Measurements from ENCODE around the gene RSPO4. TPM values are rescaled to one million over a fixed set of nuclear protein-coding genes. Genes with fewer than 3 reads are reported as not detected.

The RSPO4 gene
- total RNA-seq, 6 donors from 2014 or later: 0.49 to 11.2 (median 4.4) TPM

DNA sequence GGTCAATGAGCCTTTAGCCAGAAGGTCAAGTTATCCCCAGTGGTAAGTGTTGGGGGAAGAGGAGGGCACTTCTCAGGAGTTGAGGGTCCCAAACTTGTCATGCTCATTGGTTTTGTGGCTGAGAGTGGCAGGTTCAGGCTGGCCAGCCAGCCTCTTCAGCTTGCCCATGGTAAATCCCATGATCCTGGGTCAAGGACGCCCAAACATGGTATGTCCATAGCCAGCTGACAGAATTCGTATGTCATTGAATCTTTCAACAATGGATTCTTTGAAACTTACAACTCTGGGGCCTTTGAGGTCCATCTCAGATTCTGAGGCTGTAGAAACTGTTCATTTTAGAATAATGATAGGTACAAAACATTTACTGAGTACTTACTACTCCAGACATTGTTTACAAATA lies 36.1 kb upstream of the RSPO4 start:
- ATAC-seq (ENCODE audit: low FRiP score in 2 of 2): no peak
- no peak overlapping the region for H3K27ac ChIP-seq
- H3K9me3 ChIP-seq: no peaks in the 10 kb centered on the region
- H3K4me1 ChIP-seq: no peaks in the 10 kb centered on the region
- 68 to 88% methylated on average over 2 of the region's 2 CpGs for WGBS, 2 donors
- H3K36me3 ChIP-seq: no peaks in the 10 kb centered on the region
- no peak overlapping the region for H3K4me3 ChIP-seq
- no peaks in the 10 kb centered on the region for H3K27me3 ChIP-seq
- DNase-seq: no peak
- TF ChIP-seq POLR2A (IDR thresholded peaks at IDR 0.05) (no peak), EP300 (IDR thresholded peaks at IDR 0.05) (no peak), POLR2AphosphoS5 (IDR thresholded peaks at IDR 0.05) (no peak)
- TF ChIP-seq, protein P1, sequence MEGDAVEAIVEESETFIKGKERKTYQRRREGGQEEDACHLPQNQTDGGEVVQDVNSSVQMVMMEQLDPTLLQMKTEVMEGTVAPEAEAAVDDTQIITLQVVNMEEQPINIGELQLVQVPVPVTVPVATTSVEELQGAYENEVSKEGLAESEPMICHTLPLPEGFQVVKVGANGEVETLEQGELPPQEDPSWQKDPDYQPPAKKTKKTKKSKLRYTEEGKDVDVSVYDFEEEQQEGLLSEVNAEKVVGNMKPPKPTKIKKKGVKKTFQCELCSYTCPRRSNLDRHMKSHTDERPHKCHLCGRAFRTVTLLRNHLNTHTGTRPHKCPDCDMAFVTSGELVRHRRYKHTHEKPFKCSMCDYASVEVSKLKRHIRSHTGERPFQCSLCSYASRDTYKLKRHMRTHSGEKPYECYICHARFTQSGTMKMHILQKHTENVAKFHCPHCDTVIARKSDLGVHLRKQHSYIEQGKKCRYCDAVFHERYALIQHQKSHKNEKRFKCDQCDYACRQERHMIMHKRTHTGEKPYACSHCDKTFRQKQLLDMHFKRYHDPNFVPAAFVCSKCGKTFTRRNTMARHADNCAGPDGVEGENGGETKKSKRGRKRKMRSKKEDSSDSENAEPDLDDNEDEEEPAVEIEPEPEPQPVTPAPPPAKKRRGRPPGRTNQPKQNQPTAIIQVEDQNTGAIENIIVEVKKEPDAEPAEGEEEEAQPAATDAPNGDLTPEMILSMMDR (IDR thresholded peaks at IDR 0.05): no peak

DNA sequence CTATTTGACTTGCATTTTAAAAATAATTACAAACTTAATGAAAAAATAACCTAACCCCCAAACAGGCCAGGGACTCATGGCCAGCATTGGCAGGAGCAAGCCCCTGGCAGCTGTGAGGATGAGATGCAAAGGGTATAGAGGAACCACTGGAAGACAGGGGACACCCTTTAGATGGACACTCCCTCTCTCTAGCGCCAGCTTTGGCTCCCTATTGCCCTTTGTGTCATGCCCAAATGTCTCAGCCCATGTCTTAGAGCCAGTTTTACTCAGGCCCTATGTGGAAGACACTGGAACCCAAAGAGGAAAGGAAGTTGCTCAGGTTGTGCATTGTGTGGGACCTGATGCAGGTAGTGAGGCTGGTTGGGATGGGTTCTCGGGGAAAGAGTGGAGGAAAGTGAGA lies 34.9 kb upstream of the RSPO4 start:
- TF ChIP-seq EP300 (IDR thresholded peaks at IDR 0.05): no peak
- TF ChIP-seq, protein P1 (IDR thresholded peaks at IDR 0.05): no peak
- no peak for TF ChIP-seq POLR2AphosphoS5 (IDR thresholded peaks at IDR 0.05)
- Histone ChIP-seq H3K27ac (no peak overlapping the region), H3K9me3 (no peaks in the 10 kb centered on the region), H3K4me3 (no peak overlapping the region), H3K4me1 (no peaks in the 10 kb centered on the region), H3K36me3 (no peaks in the 10 kb centered on the region), H3K27me3 (no peaks in the 10 kb centered on the region)
- 64 to 83% methylated on average over 2 of the region's 2 CpGs for WGBS, 2 donors
- DNase-seq (no peak), ATAC-seq (ENCODE audit: low FRiP score in 2 of 2) (no peak)

DNA sequence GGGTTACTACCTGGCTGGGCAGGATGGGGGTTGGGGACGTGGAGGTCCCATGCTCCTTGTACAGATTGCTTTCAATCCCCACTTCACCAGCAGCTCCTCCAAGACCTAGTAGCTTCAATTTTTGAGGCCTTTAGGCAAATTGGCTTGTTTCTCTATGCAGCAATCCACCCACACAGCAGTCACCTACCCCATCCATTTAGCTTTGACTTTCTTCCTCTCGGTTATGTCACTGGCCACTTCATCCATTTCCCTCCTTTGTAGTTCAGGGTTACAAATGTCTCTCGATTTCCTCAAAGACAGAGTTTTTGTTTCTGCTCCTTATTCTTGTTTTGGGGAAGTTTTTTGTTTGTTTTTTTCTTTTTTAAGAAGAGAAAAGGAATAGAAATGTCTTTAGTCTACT lies 33.4 kb upstream of the RSPO4 start:
- Histone ChIP-seq H3K4me3 (no peak overlapping the region), H3K36me3 (no peaks in the 10 kb centered on the region), H3K4me1 (no peaks in the 10 kb centered on the region), H3K27me3 (no peaks in the 10 kb centered on the region), H3K27ac (no peak overlapping the region), H3K9me3 (no peaks in the 10 kb centered on the region)
- 43 to 58% methylated on average over 3 of the region's 3 CpGs for WGBS, 2 donors
- no peak for ATAC-seq (ENCODE audit: low FRiP score in 2 of 2)
- TF ChIP-seq, protein P1 (IDR thresholded peaks at IDR 0.05): no peak
- TF ChIP-seq POLR2A (IDR thresholded peaks at IDR 0.05) (no peak), EP300 (IDR thresholded peaks at IDR 0.05) (no peak), POLR2AphosphoS5 (IDR thresholded peaks at IDR 0.05) (no peak)
- no peak for DNase-seq

DNA sequence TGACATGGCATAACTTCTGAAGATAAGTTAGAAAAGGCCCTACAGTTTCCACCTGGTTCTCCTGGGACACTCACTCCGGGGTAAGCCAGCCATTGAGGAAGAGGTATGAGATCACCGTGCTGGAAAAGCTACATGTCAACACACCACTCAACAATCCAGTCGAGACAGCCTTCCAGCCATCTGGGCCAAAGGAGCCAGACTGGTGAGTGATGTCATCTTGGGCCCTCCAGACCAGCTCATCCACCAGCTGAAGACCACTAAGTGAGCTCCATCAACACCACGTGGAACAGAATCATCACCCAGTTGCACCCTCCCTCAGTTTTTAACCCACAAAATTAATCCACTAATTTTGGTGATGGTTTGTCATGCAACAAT lies 32.3 kb upstream of the RSPO4 start:
- TF ChIP-seq POLR2A (IDR thresholded peaks at IDR 0.05): no peak
- TF ChIP-seq POLR2AphosphoS5 (IDR thresholded peaks at IDR 0.05): no peak
- TF ChIP-seq, protein P1 (IDR thresholded peaks at IDR 0.05): no peak
- TF ChIP-seq EP300 (IDR thresholded peaks at IDR 0.05): no peak
- H3K4me3 ChIP-seq: no peak overlapping the region
- 55 to 64% methylated on average over 4 of the region's 4 CpGs for WGBS, 2 donors
- H3K9me3 ChIP-seq: no peaks in the 10 kb centered on the region
- no peaks in the 10 kb centered on the region for H3K27me3 ChIP-seq
- no peak for DNase-seq
- no peak overlapping the region for H3K27ac ChIP-seq
- H3K36me3 ChIP-seq: no peaks in the 10 kb centered on the region
- no peaks in the 10 kb centered on the region for H3K4me1 ChIP-seq
- peak in 1 of 2 donors; percentile 13 for ATAC-seq (ENCODE audit: low FRiP score in 2 of 2)

DNA sequence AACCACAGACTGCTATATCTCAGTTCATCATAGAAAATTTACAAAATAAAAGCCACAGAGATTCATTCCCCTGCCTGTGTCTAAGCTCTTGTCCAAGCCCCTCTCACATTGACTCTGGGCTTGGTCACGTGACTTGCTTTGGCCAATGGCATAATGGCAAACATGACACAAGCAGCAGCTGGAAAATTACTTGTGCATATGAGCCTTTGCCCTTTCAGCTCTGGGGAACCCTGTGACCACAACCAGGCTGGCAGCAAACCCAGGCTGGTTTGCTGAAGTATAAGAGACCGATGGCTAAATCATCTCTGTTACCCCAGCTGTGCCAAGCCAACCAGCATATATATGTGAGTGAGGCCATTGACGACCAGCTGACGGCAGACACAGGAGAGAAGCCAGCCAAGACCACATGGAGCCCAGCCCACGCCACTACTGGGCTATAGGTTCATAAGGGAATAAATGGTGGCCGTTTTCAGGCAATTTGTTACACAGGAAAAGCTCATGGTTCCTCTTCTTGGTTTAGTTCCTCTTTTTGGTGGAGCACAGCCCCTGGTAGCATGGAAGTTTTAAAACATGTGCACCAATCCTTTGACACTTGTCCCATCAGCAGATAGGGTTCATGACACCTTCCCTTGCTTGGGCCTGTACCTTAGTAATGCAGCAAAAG lies 31.8 kb upstream of the RSPO4 start:
- Histone ChIP-seq H3K27ac (no peak overlapping the region), H3K4me1 (no peaks in the 10 kb centered on the region), H3K4me3 (no peak overlapping the region), H3K36me3 (no peaks in the 10 kb centered on the region), H3K27me3 (no peaks in the 10 kb centered on the region), H3K9me3 (no peaks in the 10 kb centered on the region)
- ATAC-seq (ENCODE audit: low FRiP score in 2 of 2) (peak in 1 of 2 donors; percentile 60), DNase-seq (peak in 1 of 2 donors; percentile 35)
- TF ChIP-seq EP300 (IDR thresholded peaks at IDR 0.05) (no peak), POLR2A (IDR thresholded peaks at IDR 0.05) (no peak), POLR2AphosphoS5 (IDR thresholded peaks at IDR 0.05) (no peak)
- TF ChIP-seq, protein P1 (IDR thresholded peaks at IDR 0.05): no peak
- WGBS, 2 donors: 58 to 59% methylated on average over 6 of the region's 6 CpGs
